ENCODE measurements around the gene RPN1.

DNA sequence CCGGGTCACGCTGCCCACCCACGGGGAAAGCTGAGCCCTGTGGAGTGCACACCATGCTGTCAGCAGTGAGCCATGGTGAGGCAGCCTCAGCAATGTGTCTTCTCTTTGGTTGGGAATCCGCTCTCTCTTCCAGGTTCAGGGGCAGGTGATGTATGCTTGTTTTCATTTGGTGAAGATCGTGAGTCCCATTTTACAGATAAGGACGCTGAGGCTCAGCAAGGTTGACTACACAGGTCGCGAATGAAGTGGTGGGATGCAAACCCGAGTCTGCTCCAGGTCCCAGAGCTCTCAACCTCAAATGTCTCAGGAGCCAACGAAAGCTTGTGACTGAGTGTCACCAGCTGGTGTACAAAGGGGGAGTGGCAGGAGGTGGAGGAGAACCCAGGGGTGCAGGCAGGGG lies 74.3 kb downstream of the RPN1 start:
- TF ChIP-seq CTCF (conservative IDR thresholded peaks at IDR 0.05; ENCODE audit: low read length) (no peak), EZH2phosphoT487 (IDR thresholded peaks at IDR 0.05; ENCODE audit: borderline replicate concordance, low read depth, low read length) (no peak)
